WERI-Rb-1 (cell line): ENCODE results near the gene GLRX5.
A peak's percentile ranks its signal among the peaks of the same experiment; 100 is the strongest.

Experiments
- DNase-seq: peaks from one replicate; pipeline ENCODE4 v3.0.0-alpha.2; 2020
- H3K27ac ChIP-seq: fragments of 250-450 bp; sonication (Bioruptor Pico); 2 replicates; pipeline ENCODE4 v1.5.1; 2020; ENCODE audit warnings: mild to moderate bottlenecking, moderate library complexity
- H3K27me3 ChIP-seq: fragments of 250-450 bp; sonication (Bioruptor Pico); 2 replicates; pipeline ENCODE4 v1.5.1; 2021; ENCODE audit warnings: mild to moderate bottlenecking, low read depth, moderate library complexity; ENCODE audit not compliant: insufficient read depth, severe bottlenecking
- H3K36me3 ChIP-seq: fragments of 250-450 bp; sonication (Bioruptor Pico); 2 replicates; pipeline ENCODE4 v1.5.1; 2020; ENCODE audit warnings: mild to moderate bottlenecking, moderate library complexity
- H3K4me3 ChIP-seq: 2 replicates; pipeline ENCODE4 v1.5.1; 2011; ENCODE audit warnings: low read depth, mild to moderate bottlenecking, control low read depth, low read length
- H3K9me3 ChIP-seq: fragments of 250-450 bp; sonication (Bioruptor Pico); 2 replicates; pipeline ENCODE4 v1.5.1; 2021; ENCODE audit warnings: mild to moderate bottlenecking, moderate library complexity; ENCODE audit not compliant: severe bottlenecking
- CTCF ChIP-seq: IDR thresholded peaks from 2 replicates; pipeline ENCODE4 v1.5.1; 2011; ENCODE audit warnings: low read depth, mild to moderate bottlenecking, control low read depth, inconsistent platforms, low read length

Gene GLRX5

GRCh38 chr14:95543021-95543420 is 8.2 kb downstream of the GLRX5 start:
- TF ChIP-seq CTCF, result no peak
- H3K27me3 ChIP-seq, result no peaks in the 10 kb centered on the region
- no peak overlapping the region for H3K27ac ChIP-seq
- DNase-seq, result no peak
- no peaks in the 10 kb centered on the region for H3K9me3 ChIP-seq
- peaks cover 7% of the 10 kb centered on the region for H3K36me3 ChIP-seq
- no peak overlapping the region for H3K4me3 ChIP-seq

GRCh38 chr14:95544588-95544987 is 9.7 kb downstream of the GLRX5 start:
- Histone ChIP-seq H3K4me3 (no peak overlapping the region), H3K27me3 (no peaks in the 10 kb centered on the region), H3K27ac (no peak overlapping the region), H3K36me3 (peaks cover 7% of the 10 kb centered on the region), H3K9me3 (no peaks in the 10 kb centered on the region)
- no peak for DNase-seq
- no peak for TF ChIP-seq CTCF

- no peaks in the 10 kb centered on the region for H3K9me3 ChIP-seq
- TF ChIP-seq CTCF, result no peak
- no peak overlapping the region for H3K4me3 ChIP-seq
- H3K36me3 ChIP-seq, result peaks cover 7% of the 10 kb centered on the region
- no peaks in the 10 kb centered on the region for H3K27me3 ChIP-seq
- DNase-seq, result no peak
- no peak overlapping the region for H3K27ac ChIP-seq
These were observed 10.8 kb downstream of the GLRX5 start for GRCh38 chr14:95545515-95546168.

GRCh38 chr14:95547272-95547625 is 12.4 kb downstream of the GLRX5 start:
- no peak for TF ChIP-seq CTCF

GRCh38 chr14:95547626-95548327 is 12.9 kb downstream of the GLRX5 start:
- peak; percentile 85 for DNase-seq
- Histone ChIP-seq H3K36me3 (peaks cover 7% of the 10 kb centered on the region), H3K27me3 (no peaks in the 10 kb centered on the region), H3K9me3 (no peaks in the 10 kb centered on the region), H3K27ac (peak overlapping the region; percentile 30), H3K4me3 (peak overlapping the region; percentile 14)
- no peak for TF ChIP-seq CTCF

More at GRCh38 chr14:95547272-95547625, 12.4 kb downstream of the GLRX5 start:
- peak; percentile 30 for DNase-seq
- no peaks in the 10 kb centered on the region for H3K9me3 ChIP-seq
- H3K27me3 ChIP-seq, result no peaks in the 10 kb centered on the region
- peak overlapping the region; percentile 14; the same call in 1 of the 2 replicates for H3K4me3 ChIP-seq
- H3K27ac ChIP-seq, result peak overlapping the region; percentile 30
- H3K36me3 ChIP-seq, result peaks cover 7% of the 10 kb centered on the region
